ENCODE measurements around the gene ESPNL.
"Not testable (repeated sequence)": the region's sequence is repeated elsewhere in the genome, so short reads cannot be mapped to it uniquely, and the experiment has no call there.

The ESPNL gene

GRCh38 chr2:238100049-238100820 is at the start of gene ESPNL:
Gene ESPNL, plus strand, starts transcription at chr2:238100340. Its CDS starts 80 bp downstream, at chr2:238100420.
- no peak for DNase-seq (ENCODE audit: low read depth in 2 of 2)

- DNase-seq (ENCODE audit: low read depth in 2 of 2) = no peak
Observed at GRCh38 chr2:238053191-238053776, 46.9 kb upstream of the ESPNL start.

DNA sequence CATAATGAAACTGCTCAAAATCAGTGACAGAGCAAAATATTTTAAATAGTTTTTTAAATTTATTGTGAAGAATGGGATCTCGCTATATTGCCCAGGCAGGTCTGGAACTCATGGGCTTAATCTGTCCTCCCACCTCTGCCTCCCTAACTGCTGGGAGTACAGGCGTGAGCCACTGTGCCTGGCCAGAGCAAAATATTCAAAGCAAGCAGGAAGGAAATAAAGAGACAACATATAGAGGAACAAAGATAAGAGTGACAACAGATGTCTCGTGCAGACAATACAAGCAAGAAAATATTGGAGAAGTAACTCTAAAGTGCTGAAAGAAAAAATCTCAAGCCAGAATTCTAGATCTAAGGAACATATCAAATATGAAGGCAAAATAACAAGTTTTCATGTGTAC is 44.3 kb upstream of the ESPNL start:
- no peak for DNase-seq (ENCODE audit: low read depth in 2 of 2)

- DNase-seq (ENCODE audit: low read depth in 2 of 2) = not testable (repeated sequence)
Observed at GRCh38 chr2:238057696-238058575, 42.2 kb upstream of the ESPNL start.

GRCh38 chr2:238059505-238059904 is 40.6 kb upstream of the ESPNL start:
- no peak for DNase-seq (ENCODE audit: low read depth in 2 of 2)

GRCh38 chr2:238060096-238060541 is 40.0 kb upstream of the ESPNL start:
- DNase-seq (ENCODE audit: low read depth in 2 of 2) = no peak

GRCh38 chr2:238060542-238061314 is 39.4 kb upstream of the ESPNL start, which contains the start of gene SCLY:
Gene SCLY, plus strand, starts transcription at chr2:238061001. Its CDS starts 54 bp downstream, at chr2:238061055.
- peak; percentile 96 for DNase-seq (ENCODE audit: low read depth in 2 of 2)

DNA sequence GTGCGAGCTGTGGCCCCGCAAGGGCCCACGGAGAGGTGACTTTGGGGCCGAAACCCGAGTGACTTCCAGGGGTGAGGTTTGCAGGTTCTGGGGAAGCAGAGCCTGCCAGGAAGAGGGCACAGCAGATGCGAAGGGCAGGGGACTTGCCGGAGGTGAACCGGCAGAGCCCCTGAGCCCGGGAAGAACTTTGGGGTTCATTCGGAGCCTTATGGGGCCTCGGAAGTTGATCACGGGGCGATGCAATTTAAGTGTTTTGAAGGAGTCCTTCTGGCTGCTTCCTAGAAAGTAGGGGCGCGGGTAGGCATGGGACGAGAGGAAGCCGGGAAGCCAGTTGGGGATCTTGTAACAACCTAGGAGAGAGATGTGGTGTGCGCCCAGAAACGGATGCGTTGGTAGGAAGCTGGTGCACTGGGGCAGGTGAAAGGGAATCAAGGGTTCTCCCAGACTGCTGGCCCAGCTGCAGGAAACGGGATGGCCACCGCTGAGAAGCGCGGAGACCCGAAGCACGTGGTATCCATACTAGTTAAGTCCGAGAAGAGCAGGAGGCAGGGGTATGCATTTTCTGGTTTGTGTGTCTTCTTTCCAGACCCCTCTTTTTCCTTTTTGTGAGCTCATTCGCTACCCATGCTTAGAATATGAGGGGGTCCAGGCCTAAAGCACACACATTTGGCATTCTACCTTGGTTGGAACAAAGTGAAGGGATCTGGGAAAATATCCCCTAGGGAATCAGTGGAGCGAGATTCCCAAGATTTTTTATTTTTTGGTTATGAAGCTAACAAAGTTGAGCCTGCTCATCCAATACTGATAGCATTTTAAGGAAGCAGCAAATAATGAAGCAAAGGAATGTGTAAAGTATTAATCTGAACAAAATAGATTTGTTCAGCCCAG is 38.6 kb upstream of the ESPNL start:
- no peak for DNase-seq (ENCODE audit: low read depth in 2 of 2)

- no peak for DNase-seq (ENCODE audit: low read depth in 2 of 2)
Observed at GRCh38 chr2:238063414-238064189, 36.5 kb upstream of the ESPNL start.

DNA sequence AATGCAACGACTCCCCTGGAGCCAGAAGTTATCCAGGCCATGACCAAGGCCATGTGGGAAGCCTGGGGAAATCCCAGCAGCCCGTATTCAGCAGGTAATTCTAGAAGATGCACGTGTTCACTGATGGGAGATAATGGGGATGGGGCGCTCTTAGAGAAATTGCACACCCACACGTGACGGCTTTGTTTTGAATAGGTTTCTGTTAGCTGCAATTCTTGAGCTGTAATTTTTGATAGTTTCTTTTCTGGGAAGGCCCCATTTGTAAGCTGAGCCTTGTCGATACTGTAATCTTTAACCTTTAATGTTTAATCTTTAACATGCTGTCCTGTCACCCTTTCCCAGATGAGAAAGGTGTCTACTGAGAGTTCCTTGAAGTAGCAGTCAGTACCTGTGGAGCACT is 35.8 kb upstream of the ESPNL start:
- no peak for DNase-seq (ENCODE audit: low read depth in 2 of 2)

GRCh38 chr2:238065071-238065846 is 34.9 kb upstream of the ESPNL start:
- DNase-seq (ENCODE audit: low read depth in 2 of 2) = no peak

DNA sequence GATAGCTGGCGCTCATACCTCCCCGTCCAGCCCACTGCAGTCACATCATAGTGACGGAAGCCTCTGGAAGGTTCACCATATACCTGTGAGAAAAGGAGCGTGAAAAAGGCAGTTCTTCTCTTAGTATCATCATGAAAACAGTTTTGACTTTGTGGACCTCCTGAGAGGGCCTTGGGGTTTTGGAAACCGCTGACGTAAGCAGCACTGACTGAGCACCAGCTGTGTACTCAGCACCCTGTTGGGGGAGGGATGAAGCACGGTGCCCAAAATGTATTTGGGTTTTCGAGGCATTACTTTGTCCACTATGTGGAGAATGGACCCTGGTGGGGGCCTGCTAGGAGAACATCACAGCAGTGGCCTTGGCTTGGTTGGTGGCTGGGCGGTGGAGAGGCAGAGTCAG is 33.9 kb upstream of the ESPNL start:
- no peak for DNase-seq (ENCODE audit: low read depth in 2 of 2)

- DNase-seq (ENCODE audit: low read depth in 2 of 2) = not testable (repeated sequence)
Observed at GRCh38 chr2:238066718-238067117, 33.4 kb upstream of the ESPNL start.

DNA sequence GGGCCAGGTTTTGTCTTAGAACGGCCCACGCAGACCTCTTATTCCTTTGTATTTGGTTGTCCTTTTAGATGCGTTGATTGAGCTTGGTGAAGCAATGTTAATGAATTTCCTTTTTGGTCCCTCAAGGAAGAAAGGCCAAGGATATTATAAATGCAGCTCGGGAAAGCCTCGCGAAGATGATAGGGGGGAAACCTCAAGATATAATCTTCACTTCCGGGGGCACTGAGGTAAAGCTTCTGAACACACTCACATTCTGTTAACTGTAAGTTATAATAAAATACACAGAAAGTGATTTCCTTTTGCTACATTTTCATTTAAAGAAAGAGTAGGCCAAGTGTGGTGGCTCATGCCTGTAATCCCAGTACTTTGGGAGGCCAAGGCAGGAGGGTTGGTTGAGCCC is 32.2 kb upstream of the ESPNL start:
- DNase-seq (ENCODE audit: low read depth in 2 of 2) = no peak

GRCh38 chr2:238069021-238069709 is 31.0 kb upstream of the ESPNL start:
- DNase-seq (ENCODE audit: low read depth in 2 of 2) = no peak

DNA sequence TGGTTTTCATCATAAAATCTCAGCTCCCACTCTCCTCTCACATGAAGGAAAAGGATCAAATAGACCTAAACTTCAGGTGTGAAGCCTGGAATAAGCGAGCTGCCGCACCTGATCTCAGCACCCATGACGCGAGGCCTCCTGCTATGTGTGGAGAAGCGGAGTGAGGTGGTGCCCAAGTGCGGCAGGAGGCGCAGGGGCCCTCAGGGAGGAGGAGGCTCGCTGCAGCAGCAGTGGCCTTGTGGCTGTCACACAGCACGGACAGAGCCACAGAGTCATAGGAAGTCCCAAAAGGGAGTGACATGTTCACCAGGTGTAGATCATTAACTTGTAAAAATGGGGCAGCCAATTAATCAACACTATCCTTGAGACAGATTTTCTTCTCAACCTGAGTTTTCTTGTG is 30.3 kb upstream of the ESPNL start:
- DNase-seq (ENCODE audit: low read depth in 2 of 2) = no peak

DNA sequence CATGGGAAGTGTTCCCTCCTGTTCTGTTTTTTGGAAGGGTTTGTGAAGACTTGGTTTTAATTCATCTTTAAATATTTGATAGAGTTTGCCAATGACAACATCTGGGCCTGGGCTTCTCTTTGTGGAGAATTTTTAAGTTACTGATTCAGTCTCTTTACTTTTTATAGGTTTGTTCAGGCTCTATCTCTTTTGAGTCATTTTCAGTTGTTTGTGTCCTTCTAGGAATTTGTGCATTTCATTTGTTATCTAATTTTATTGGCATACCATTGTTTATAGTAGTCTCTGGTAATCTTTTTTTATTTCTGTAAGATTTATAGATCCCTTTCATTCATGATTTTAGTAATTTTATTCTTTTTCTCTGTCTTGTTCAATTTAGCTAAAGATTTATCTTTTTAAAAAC is 24.7 kb upstream of the ESPNL start:
- DNase-seq (ENCODE audit: low read depth in 2 of 2) = no peak

DNA sequence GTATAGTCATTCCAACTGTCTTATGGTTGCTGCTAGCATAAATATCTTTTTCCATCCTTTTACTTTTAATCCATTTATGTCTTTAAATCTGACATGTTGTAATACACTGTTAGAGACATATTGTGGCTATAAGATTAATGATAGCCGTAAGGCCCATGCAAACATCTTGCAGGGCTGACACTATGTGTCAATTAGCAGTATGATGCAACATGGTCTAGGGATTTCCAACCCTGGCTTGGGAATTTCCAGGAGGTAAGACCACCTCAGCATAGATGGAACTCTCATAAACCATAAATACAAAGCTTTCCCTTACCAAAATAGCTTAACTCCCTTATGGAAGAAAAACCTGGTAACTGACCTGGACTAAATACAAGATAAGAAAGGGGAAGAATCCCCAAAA is 22.8 kb upstream of the ESPNL start:
- no peak for DNase-seq (ENCODE audit: low read depth in 2 of 2)

All from stimulated activated CD8-positive, alpha-beta memory T cell treated with anti-CD3 and anti-CD28 coated beads, Interleukin-15, amount 100 ng/mL, for 48 hours (primary cell).